HCT116 (cell line): ENCODE results near the gene ERBB2. TPM values are rescaled to one million over a fixed set of nuclear protein-coding genes. Genes with fewer than 3 reads are reported as not detected.

Source experiments
- ATAC-seq: fragments of 200-7000 bp; cut with Tn5 transposase; 2 replicates; pipeline ENCODE4 v1.9.1; 2020; ENCODE audit warnings: mild to moderate bottlenecking, moderate library complexity
- BruUV-seq: library from RNA; stranded (reverse); fragments of 400-500 nt; replicated peaks from 2 replicates; lab custom pipeline; 2021; lab: Mats Ljungman, UMichigan
- CTCF ChIA-PET: fragments of 300-600 bp; sonication (Branson Sonifier 250); formaldehyde crosslinking; loops from one replicate; lab custom pipeline; 2021; ENCODE audit warnings: antibody characterized with exemption; lab: Charles Lee
- POLR2A ChIA-PET: fragments of 300-600, 350-600 bp; sonication (Branson Sonifier 250); formaldehyde crosslinking; loops from one replicate; lab custom pipeline; 2021; ENCODE audit warnings: antibody characterized with exemption; lab: Charles Lee
- RAD21 ChIA-PET, 2 experiments: fragments of 300-600 bp; sonication (Branson Sonifier 250); formaldehyde crosslinking; loops; one replicate each; lab custom pipeline; 2023; ENCODE audit warnings: low total read pairs in 2 of 2; ENCODE audit not compliant: uncharacterized antibody in 2 of 2, unreplicated experiment in 2 of 2, low non-redundant PET in 1 of 2; lab: Charles Lee
- DNase-seq: peaks from one replicate; pipeline ENCODE4 v3.0.0-alpha.2; 2010; ENCODE audit warnings: low read depth, low spot score
- H2AFZ ChIP-seq: fragments of 200-600 bp; shearing (Covaris generic), sonication (generic); 2 replicates; pipeline ENCODE4 v1.6.1; 2017; ENCODE audit warnings: low read depth, mixed run types, mixed read lengths, antibody characterized with exemption, low read length; ENCODE audit not compliant: poor library complexity, severe bottlenecking
- H3K27ac ChIP-seq: 2 replicates; pipeline ENCODE4 v1.5.1; 2012; ENCODE audit warnings: low read depth, low read length
- H3K27me3 ChIP-seq: fragments of 200-600 bp; sonication (generic); 2 replicates; pipeline ENCODE4 v1.6.1; 2016; ENCODE audit warnings: mixed run types, low read length, mixed read lengths; ENCODE audit not compliant: insufficient read depth
- H3K36me3 ChIP-seq, 2 experiments: fragments of 200-500 bp in 1 of 2; fragments of 200-600 bp in 1 of 2; sonication (Bioruptor generic) in 1 of 2; sonication (generic) in 1 of 2; 2 replicates each; pipeline versions ENCODE4 v1.5.1 to v1.6.1; 2014 to 2016; ENCODE audit warnings: low read length in 2 of 2, inconsistent platforms in 1 of 2, mixed read lengths in 1 of 2, mixed run types in 1 of 2; ENCODE audit not compliant: insufficient read depth in 2 of 2, control insufficient read depth in 1 of 2
- H3K4me1 ChIP-seq, 2 experiments: fragments of 200-600 bp in 1 of 2; sonication (generic) in 1 of 2; 2 replicates each; pipeline versions ENCODE4 v1.5.1 to v1.6.1; 2012 to 2017; ENCODE audit warnings: low read length in 2 of 2, inconsistent platforms in 1 of 2, mild to moderate bottlenecking in 1 of 2, mixed read lengths in 1 of 2, mixed run types in 1 of 2, moderate library complexity in 1 of 2; ENCODE audit not compliant: insufficient read depth in 2 of 2, control insufficient read depth in 1 of 2
- H3K4me2 ChIP-seq: fragments of 200-600 bp; sonication (generic); 2 replicates; pipeline ENCODE4 v1.6.1; 2017; ENCODE audit warnings: mixed run types, low read length, mixed read lengths
- H3K4me3 ChIP-seq, 2 experiments: fragments of 200-600 bp in 1 of 2; sonication (generic) in 1 of 2; replicated peaks in 1 of 2; 2 replicates each; pipeline ENCODE4 v1.5.1; 2011 to 2016; ENCODE audit warnings: low read length in 2 of 2, control low read depth in 1 of 2, low read depth in 1 of 2, mild to moderate bottlenecking in 1 of 2, mixed read lengths in 1 of 2, mixed run types in 1 of 2
- H3K79me2 ChIP-seq: fragments of 200-600 bp; sonication (generic); 2 replicates; pipeline ENCODE4 v1.6.1; 2017; ENCODE audit warnings: mild to moderate bottlenecking, mixed run types, low read length, moderate library complexity, mixed read lengths; ENCODE audit not compliant: insufficient read depth
- H3K9ac ChIP-seq: fragments of 200-600 bp; sonication (generic); 2 replicates; pipeline ENCODE4 v1.6.1; 2016; ENCODE audit warnings: low read length, mixed read lengths
- H3K9me2 ChIP-seq: fragments of 200-600 bp; sonication (generic), shearing (Covaris generic); 2 replicates; pipeline ENCODE4 v1.6.1; 2017; ENCODE audit warnings: mixed run types, mild to moderate bottlenecking, moderate library complexity; ENCODE audit not compliant: insufficient read depth
- H3K9me3 ChIP-seq, 2 experiments: fragments of 200-500 bp in 1 of 2; fragments of 200-600 bp in 1 of 2; sonication (Bioruptor generic) in 1 of 2; sonication (generic) in 1 of 2; 2 replicates each; pipeline ENCODE4 v1.6.1; 2014 to 2017; ENCODE audit warnings: low read length in 2 of 2, mixed read lengths in 2 of 2, inconsistent platforms in 1 of 2, low read depth in 1 of 2, mild to moderate bottlenecking in 1 of 2, mixed run types in 1 of 2, moderate library complexity in 1 of 2; ENCODE audit not compliant: control insufficient read depth in 1 of 2, insufficient read depth in 1 of 2
- H4K20me1 ChIP-seq: fragments of 200-600 bp; sonication (generic), shearing (Covaris generic); 2 replicates; pipeline ENCODE4 v1.6.1; 2017; ENCODE audit warnings: mixed run types, mild to moderate bottlenecking, moderate library complexity; ENCODE audit not compliant: insufficient read depth
- CBX3 ChIP-seq: IDR thresholded peaks from 2 replicates; pipeline ENCODE4 v1.6.1; 2012; ENCODE audit warnings: low read depth
- CTCF ChIP-seq, 3 experiments: fragments of 200-600 bp in 1 of 3; sonication (generic) in 1 of 3; IDR thresholded peaks in 2 of 3; conservative IDR thresholded peaks in 1 of 3; 2 replicates each; pipeline ENCODE4 v1.5.1; 2012 to 2017; ENCODE audit warnings: low read depth in 2 of 3, low read length in 2 of 3, antibody characterized with exemption in 1 of 3, borderline replicate concordance in 1 of 3, control low read depth in 1 of 3, mild to moderate bottlenecking in 1 of 3, mixed read lengths in 1 of 3, mixed run types in 1 of 3, moderate library complexity in 1 of 3; ENCODE audit not compliant: insufficient read depth in 1 of 3
- EGR1 ChIP-seq: IDR thresholded peaks from 2 replicates; pipeline ENCODE4 v1.6.1; 2012; ENCODE audit warnings: low read depth
- ELF1 ChIP-seq: IDR thresholded peaks from 2 replicates; pipeline ENCODE4 v1.6.1; 2012; ENCODE audit warnings: low read depth, borderline replicate concordance
- EZH2phosphoT487 ChIP-seq: fragments of 200-600 bp; IDR thresholded peaks from 2 replicates; pipeline ENCODE4 v1.6.1; 2018; ENCODE audit warnings: antibody characterized with exemption, borderline replicate concordance
- POLR2A ChIP-seq: IDR thresholded peaks from 2 replicates; pipeline ENCODE4 v1.7.0; 2011; ENCODE audit warnings: borderline replicate concordance; ENCODE audit not compliant: insufficient read depth, insufficient read length; ENCODE audit errors: extremely low read depth
- POLR2AphosphoS5 ChIP-seq: IDR thresholded peaks from 2 replicates; pipeline ENCODE4 v1.6.1; 2011; ENCODE audit warnings: mild to moderate bottlenecking, low read depth, low read length, moderate library complexity
- RAD21 ChIP-seq: IDR thresholded peaks from 2 replicates; pipeline ENCODE4 v1.6.1; 2012; ENCODE audit warnings: low read depth, mild to moderate bottlenecking
- SIN3A ChIP-seq: IDR thresholded peaks from 2 replicates; pipeline ENCODE4 v1.6.1; 2012; ENCODE audit warnings: low read depth
- SP1 ChIP-seq: IDR thresholded peaks from 2 replicates; pipeline ENCODE4 v1.6.1; 2012; ENCODE audit warnings: low read depth
- SRF ChIP-seq: IDR thresholded peaks from 2 replicates; pipeline ENCODE4 v1.6.1; 2012; ENCODE audit warnings: low read depth
- TCF7L2 ChIP-seq: IDR thresholded peaks from 2 replicates; pipeline ENCODE4 v1.7.0; 2011; ENCODE audit warnings: borderline replicate concordance, inconsistent platforms; ENCODE audit not compliant: insufficient read depth, insufficient read length; ENCODE audit errors: extremely low read depth
- YY1 ChIP-seq: IDR thresholded peaks from 2 replicates; pipeline ENCODE4 v1.6.1; 2011; ENCODE audit warnings: low read length, low read depth, moderate library complexity, mild to moderate bottlenecking; ENCODE audit not compliant: insufficient replicate concordance; ENCODE audit errors: extremely low read depth
- ZBTB33 ChIP-seq: IDR thresholded peaks from 2 replicates; pipeline ENCODE4 v1.6.1; 2011; ENCODE audit warnings: mild to moderate bottlenecking, low read length, moderate library complexity; ENCODE audit not compliant: insufficient replicate concordance; ENCODE audit errors: extremely low read depth
- ZFX ChIP-seq: fragments of 450-650 bp; IDR thresholded peaks from 2 replicates; pipeline ENCODE4 v1.6.1; 2017
- intact Hi-C: fragments of 100-400 bp; cut with micrococcal nuclease; formaldehyde crosslinking; loops from 2 replicates; pipeline ENCODE4 v1.10.0; 2022
- total RNA-seq: library from RNA; stranded (reverse); gene quantifications from one replicate; pipeline ENCODE4 v1.2.1, GENCODE V29; 2021; ENCODE audit not compliant: unreplicated experiment

ERBB2 gene
- total RNA-seq, 1 experiment from 2014 or later, result 75.8 TPM

DNA sequence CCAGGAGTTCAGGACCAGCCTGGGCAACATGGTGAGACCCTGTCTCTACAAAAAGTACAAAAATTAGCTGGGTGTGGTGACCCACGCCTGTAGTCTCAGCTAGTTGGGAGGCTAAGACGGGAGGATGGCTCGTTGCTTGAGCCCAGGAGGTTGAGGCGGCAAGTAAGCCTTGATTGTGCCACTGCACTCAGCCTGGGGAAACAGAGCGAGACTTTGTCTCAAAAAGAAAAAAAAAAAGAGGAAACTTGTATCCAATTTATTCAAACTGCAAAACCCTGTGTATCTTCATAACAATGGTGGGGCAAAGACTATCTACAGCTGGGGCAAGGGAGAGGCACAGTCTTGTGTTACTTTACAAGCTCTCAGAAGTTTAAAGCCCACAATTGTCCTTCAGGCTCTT lies 59.3 kb downstream of the ERBB2 start:
- no peaks in the 10 kb centered on the region for H3K36me3 ChIP-seq
- no peak overlapping the region for H3K9ac ChIP-seq
- no peaks in the 10 kb centered on the region for H3K9me3 ChIP-seq
- H3K4me3 ChIP-seq, result no peak overlapping the region
- H3K27ac ChIP-seq, result no peak overlapping the region
- H3K9me2 ChIP-seq, result no peaks in the 10 kb centered on the region
- TF ChIP-seq EGR1 (no peak), SRF (no peak), SIN3A (no peak), YY1 (no peak)
- TF ChIP-seq, all 23 proteins: peak for 0
- ChIA-PET RAD21 (no interaction called here), POLR2A (no interaction called here), CTCF (interaction anchor here (1.5 kb wide), 1 partner anchor 138 kb away, joined by 3 read pairs; no protein-coding TSS in a partner anchor)
- Histone ChIP-seq H3K4me1 (peaks cover 0 to 8% of the 10 kb centered on the region in 2 experiments; a peak in 3 of 4 replicates), H3K4me2 (no peak overlapping the region), H4K20me1 (no peaks in the 10 kb centered on the region), H2AFZ (no peak overlapping the region), H3K27me3 (peaks cover 6% of the 10 kb centered on the region; the same call in 1 of the 2 replicates), H3K79me2 (no peaks in the 10 kb centered on the region)
- no peak for DNase-seq
- intact Hi-C loops, result no loop called here
- no TSS peak for BruUV-seq
- ATAC-seq, result no peak

DNA sequence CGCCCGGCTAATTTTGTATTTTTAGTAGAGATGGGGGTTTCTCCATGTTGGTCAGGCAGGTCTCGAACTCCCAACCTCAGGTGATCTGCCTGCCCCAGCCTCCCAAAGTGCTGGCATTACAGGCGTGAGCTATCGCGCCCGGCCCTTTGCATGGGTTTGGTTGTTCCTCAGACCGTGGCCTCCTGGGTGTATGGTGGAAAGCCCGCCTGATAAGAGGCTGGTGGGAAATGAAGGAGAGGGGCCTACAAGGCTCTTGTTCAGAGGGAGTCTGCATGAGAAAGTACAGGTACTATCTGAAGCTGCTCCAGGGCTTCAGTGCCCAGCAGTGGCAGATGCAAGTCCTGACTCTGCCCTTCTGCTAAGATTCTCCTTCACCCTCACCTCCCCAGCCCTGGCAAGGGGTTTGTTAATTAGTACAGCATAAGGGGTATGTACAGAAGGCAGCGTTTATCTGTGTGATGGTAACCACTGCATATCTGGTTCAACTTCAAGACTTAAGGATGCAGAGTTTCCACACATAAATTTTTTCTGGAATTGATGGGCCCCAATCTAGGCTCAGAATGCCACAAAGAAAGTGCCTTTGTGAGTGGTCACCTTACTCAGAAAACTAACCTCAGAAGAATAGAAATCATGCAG lies 62.1 kb downstream of the ERBB2 start:
- Histone ChIP-seq H3K4me1 (no peaks in the 10 kb centered on the region), H3K4me2 (no peak overlapping the region), H3K9me2 (no peaks in the 10 kb centered on the region), H3K4me3 (no peak overlapping the region), H3K27ac (no peak overlapping the region), H3K9ac (no peak overlapping the region), H3K79me2 (no peaks in the 10 kb centered on the region), H3K9me3 (no peaks in the 10 kb centered on the region), H3K27me3 (peaks cover 6% of the 10 kb centered on the region; the same call in 1 of the 2 replicates), H3K36me3 (no peaks in the 10 kb centered on the region), H4K20me1 (no peaks in the 10 kb centered on the region), H2AFZ (no peak overlapping the region)
- no TSS peak for BruUV-seq
- no peak for ATAC-seq
- intact Hi-C loops, result no loop called here
- ChIA-PET POLR2A (no interaction called here), CTCF (no interaction called here), RAD21 (no interaction called here)
- TF ChIP-seq RAD21, result no peak
- TF ChIP-seq YY1, result no peak
- TF ChIP-seq CBX3, result no peak
- TF ChIP-seq SIN3A, result no peak
- TF ChIP-seq ZBTB33, result no peak
- TF ChIP-seq ZFX, result no peak
- TF ChIP-seq POLR2AphosphoS5, result no peak
- TF ChIP-seq TCF7L2, result no peak
- no peak for TF ChIP-seq CTCF (IDR thresholded peaks at IDR 0.05 in 2 of 3, conservative IDR thresholded peaks at IDR 0.05 in 1 of 3; ENCODE audit: borderline replicate concordance in 1 of 3, insufficient read depth in 1 of 3, low read depth in 2 of 3, low read length in 2 of 3)
- TF ChIP-seq EZH2phosphoT487, result no peak
- TF ChIP-seq ELF1, result no peak
- TF ChIP-seq SP1, result no peak
- TF ChIP-seq POLR2A, result no peak
- no peak for DNase-seq
